ENCODE data around the gene EIF4EBP3.
"Not testable (repeated sequence)": the region's sequence is repeated elsewhere in the genome, so short reads cannot be mapped to it uniquely, and the experiment has no call there.

Gene EIF4EBP3

DNA sequence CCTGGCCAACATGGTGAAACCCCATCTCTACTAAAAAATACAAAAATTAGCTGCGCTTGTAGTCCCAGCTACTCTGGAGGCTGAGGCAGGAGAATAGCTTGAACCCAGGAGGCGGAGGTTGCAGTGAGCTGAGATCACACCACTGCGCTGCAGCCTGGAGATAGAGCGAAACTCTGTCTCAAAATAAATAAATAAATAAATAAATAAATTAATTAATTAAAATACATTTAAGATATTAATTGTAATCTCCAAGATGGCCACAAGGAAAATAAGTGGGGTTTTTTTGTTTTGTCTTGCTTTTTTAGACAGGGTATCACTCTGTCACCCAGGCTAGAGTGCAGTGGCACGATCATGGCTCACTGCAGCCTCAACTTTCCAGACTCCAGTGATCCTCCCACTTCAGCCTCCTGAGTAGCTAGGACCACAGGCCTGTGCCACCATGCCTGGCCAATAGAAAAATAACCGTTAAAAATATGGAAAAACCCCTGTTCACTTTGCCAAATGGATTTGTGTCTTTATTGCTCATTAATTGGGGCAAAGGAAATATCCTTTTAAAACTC, 31.8 kb downstream of the EIF4EBP3 start:
- DNase-seq, result not testable (repeated sequence)

DNA sequence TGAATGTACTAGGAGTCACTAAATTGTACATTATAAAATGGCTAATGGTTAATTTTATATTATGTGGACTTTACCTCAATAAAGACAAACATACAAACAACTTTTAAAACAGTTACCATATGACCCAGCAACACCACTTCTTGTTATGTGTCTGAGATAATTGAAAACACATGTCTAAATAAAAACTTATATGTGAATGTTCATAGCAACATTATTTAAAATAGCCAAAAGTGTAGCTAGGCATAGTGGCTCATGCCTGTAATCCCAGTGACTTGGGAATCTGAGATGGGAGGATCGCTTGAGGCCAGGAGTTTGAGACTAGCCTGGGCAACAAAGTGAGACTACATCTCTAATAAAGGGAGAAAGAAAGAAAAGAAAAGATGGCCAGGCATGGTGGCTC, 40.0 kb downstream of the EIF4EBP3 start:
- DNase-seq, result no peak

DNA sequence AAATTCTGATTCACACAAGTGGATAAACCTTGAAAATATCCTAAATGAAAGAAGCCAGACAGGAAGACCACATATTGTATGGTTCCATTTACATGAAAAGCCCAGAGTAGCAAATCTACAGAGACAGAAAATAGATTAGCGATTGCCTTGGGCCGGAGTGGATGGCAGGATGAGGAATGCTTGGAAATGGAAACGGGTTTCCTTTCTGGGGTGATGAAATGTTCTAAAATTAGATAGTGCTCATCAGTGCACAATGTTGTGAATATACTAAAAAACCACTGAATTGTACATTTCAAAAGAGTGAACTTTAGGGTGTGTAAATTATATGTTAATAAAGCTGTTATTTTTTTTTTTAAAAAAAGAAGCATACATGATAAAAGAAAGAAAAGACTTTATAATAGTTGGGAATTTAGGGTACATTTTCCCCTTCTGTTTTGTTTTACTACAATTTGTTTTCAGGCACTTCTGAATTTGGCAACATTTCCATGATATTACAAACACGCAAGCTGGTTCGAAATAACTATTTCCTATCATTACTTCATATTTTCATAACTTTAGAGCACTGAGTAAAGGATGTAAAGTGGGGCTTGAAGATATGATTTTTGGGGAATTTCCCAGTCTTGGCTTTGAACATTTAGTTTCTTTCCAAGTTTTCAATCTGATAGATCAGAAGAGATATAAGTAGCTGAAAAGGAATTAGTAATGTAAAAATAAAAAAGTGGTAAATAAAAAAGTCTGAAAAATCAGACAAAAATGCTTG, 41.0 kb downstream of the EIF4EBP3 start:
- no peak for DNase-seq

DNA sequence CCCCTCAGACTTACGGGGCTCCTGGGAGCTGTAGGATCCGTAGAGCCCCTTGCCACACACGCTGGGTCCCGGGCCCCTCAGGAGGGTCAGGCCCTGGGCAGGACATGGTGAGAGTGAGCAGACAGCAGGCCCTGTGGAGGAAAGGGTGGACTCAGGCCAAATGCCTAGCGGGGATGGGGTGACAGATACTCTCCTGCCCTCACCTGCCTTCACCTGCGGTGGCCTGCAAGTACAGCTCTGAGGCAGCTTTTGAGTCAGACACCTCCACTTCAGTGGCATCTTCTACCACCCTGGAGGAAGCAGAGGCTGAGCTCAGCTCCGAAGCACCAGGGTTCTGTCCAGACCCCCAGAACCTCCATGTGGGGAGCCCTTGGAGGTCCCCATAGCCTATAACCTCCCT, 43.4 kb downstream of the EIF4EBP3 start:
- no peak for DNase-seq

DNA sequence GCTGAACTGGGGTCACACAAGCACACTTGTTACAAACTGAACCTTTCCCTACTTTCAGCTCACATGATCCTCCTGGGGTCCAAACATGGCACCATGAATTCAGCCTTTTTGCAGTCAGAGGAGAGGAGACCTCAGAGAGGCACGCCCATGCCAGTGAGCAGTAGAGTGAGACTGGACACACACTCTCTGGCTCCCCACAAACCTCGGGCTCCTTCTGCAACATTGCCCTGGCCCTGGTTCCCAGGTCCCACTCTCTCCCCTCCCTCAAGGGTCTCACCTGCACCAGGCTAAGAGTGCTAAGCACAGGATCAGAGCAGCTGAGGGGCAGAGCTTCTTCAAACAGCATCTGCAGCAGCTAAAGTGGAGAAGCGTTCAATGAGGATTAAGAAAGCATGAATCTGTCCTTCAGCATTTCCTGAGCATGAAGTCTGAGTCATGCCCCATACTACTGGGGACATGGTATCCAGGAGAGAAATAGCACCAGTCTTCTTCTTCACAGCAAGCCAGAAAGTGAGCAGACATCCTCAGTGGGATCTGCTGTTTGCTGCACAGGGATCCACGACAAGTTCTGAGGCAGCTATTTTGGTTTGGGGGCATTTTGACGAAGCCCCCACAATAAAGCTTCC, 44.4 kb downstream of the EIF4EBP3 start:
- no peak for DNase-seq

DNA sequence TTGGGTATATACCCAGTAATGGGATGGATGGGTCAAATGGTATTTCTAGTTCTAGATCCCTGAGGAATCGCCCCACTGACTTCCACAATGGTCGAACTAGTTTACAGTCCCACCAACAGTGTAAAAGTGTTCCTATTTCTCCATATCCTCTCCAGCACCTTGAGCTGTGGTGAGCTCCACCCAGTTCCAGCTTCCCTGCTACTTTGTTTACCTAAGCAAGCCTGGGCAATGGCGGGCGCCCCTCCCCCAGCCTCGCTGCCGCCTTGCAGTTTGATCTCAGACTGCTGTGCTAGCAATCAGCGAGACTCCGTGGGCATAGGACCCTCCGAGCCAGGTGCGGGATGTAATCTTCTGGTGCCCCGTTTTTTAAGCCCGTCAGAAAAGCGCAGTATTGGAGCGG, 45.6 kb downstream of the EIF4EBP3 start:
- DNase-seq, result not testable (repeated sequence)

DNA sequence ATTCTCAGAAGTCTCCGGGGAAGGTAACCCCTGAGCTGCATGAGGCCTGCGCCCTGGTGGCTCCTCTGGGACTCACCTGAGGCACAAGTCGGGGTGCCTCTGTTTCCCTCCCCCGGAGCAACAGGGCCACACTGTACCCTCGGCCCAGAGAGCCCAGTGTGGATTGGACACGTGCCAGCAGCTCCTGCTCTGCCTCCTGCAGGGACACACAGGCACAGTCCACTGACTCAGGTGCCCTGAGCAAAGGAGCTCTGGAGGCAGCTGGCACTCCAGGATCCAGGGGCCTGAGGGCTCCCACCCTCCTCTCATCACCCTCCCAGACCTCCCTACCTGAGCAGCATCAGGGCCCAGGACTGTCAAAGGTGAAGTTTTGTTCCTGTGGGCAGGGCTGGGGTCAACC, 46.7 kb downstream of the EIF4EBP3 start:
- no peak for DNase-seq

DNA sequence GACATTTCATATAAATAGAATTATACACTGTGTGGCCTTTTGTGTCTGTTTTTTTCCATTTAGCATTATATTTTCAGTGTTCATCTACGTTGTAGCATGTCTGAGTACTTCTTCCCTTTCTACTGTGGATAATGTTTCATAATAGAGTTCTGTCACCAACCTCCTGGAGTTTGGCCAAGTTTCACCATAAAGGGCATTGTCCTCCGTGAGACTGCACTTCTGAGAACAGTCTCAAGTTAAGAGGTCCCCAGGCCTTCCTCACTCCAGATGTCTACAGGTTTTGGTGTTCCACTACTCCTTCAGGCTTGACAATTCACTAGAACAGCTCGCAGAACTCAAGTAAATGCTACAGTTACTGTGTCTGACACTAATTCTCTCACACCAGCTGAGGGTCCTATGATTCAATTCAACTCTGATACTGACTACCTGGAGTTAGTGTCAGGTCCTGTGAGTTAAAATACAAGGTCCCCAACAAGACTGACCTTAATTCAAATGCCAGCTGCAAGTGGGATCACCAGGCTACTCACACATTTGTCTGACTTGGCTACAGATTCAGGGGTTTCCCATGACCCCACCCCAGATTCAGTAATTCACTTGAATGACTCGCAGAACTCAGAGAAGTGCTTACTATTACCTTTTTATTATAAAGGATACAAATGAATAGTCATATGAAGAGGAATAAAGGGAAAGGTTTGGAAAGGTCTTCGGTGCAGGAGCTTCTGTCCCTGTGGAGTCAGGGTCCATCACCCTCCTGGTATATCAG, 48.3 kb downstream of the EIF4EBP3 start:
- no peak for DNase-seq

DNA sequence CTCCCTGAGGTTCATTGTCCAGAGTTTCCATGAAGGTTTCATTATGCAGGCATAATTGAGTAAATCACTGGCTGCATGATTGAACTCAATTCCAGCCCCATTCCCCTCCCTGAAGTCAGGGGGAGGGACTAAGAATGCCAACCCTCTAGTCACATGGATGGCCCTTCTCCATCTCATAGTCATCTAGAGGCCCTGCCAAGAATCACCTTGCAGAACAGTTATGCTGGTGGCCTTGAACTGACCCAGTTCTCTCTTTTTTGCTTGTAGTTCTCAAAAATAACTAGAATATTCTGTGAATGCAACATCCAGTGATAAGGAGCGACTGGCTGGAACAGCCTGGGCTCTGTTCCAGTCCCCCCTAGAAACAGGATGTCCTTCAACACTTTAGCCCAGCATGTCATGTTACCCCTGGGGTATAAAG, 48.9 kb downstream of the EIF4EBP3 start:
- DNase-seq, result no peak

DNA sequence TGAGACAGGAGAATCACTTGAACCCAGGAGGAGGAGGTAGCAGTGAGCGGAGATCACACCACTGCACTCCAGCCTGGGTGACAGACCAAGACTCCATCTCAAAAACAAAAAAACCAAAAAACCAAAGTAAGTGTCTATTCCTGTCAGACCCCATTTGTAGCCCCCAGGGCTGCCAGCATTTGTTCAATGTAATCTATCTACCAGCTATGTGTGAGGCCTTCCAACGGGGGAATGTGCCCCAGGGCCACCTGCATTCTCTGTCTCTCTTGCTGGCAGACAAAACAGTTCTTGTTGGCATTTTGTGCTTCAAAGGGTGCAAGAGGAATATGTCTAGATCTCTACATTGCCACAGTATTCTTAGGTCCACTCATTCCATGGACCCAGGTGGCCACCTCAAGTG, 51.4 kb downstream of the EIF4EBP3 start:
- DNase-seq, result no peak

Measured in activated naive CD4-positive, alpha-beta T cell treated with anti-CD3 and anti-CD28 coated beads, Interleukin-2, amount 50 U/mL, for 16 hours (primary cell).